IMR-90 (cell line): Measurements from ENCODE around the gene CPSF4. TPM values are rescaled to one million over a fixed set of nuclear protein-coding genes. Genes with fewer than 3 reads are reported as not detected.

Source experiments
- ATAC-seq: fragments of 200-7000 bp; cut with Tn5 transposase; 2 replicates; pipeline ENCODE4 v1.9.1; 2020; ENCODE audit warnings: low read depth, mild to moderate bottlenecking, moderate library complexity
- BruUV-seq: library from RNA; stranded (reverse); fragments of 400-500 nt; replicated peaks from 2 replicates; lab custom pipeline; 2021; lab: Mats Ljungman, UMichigan
- CTCF ChIA-PET: fragments of 300-600 bp; formaldehyde crosslinking; extraction: SDS; loops from one replicate; lab custom pipeline; 2021; ENCODE audit warnings: antibody characterized with exemption; lab: Yijun Ruan, JAX
- POLR2A ChIA-PET: fragments of 300-600 bp; sonication (Branson Sonifier 250); formaldehyde crosslinking; loops from one replicate; lab custom pipeline; 2022; ENCODE audit warnings: antibody characterized with exemption; ENCODE audit not compliant: unreplicated experiment; lab: Charles Lee
- DNase-seq: peaks from one replicate; pipeline ENCODE4 v3.0.0; 2013
- H2AFZ ChIP-seq: replicated peaks from 2 replicates; pipeline ENCODE3; 2013; ENCODE audit warnings: low read length, mild to moderate bottlenecking; ENCODE audit not compliant: poor library complexity
- H2AK5ac ChIP-seq: 2 replicates; pipeline ENCODE4 v1.6.1; 2013; ENCODE audit warnings: low read depth, low read length, inconsistent platforms
- H2AK9ac ChIP-seq: replicated peaks from 2 replicates; pipeline ENCODE3; 2013; ENCODE audit warnings: mild to moderate bottlenecking, low read depth, low read length, moderate library complexity; ENCODE audit not compliant: poor library complexity
- H2BK120ac ChIP-seq: 2 replicates; pipeline ENCODE4 v1.6.1; 2013; ENCODE audit warnings: low read depth, low read length, inconsistent platforms
- H2BK15ac ChIP-seq: 3 replicates; pipeline ENCODE4 v1.6.1; 2013; ENCODE audit warnings: low read depth, low read length, inconsistent platforms
- H2BK20ac ChIP-seq: 2 replicates; pipeline ENCODE4 v1.6.1; 2013; ENCODE audit warnings: low read depth, mild to moderate bottlenecking, inconsistent platforms, low read length, moderate library complexity
- H2BK5ac ChIP-seq: 2 replicates; pipeline ENCODE4 v1.6.1; 2013; ENCODE audit warnings: mild to moderate bottlenecking, low read depth, low read length, inconsistent platforms; ENCODE audit not compliant: poor library complexity, severe bottlenecking
- H3K14ac ChIP-seq: replicated peaks from 2 replicates; pipeline ENCODE4 v1.6.1; 2013; ENCODE audit warnings: low read depth, low read length, inconsistent platforms
- H3K18ac ChIP-seq: 2 replicates; pipeline ENCODE4 v1.6.1; 2013; ENCODE audit warnings: low read depth, low read length, control low read depth
- H3K23ac ChIP-seq: 2 replicates; pipeline ENCODE4 v1.6.1; 2013; ENCODE audit warnings: low read depth, low read length, inconsistent platforms
- H3K27ac ChIP-seq: 2 replicates; pipeline ENCODE4 v1.5.1; 2013; ENCODE audit warnings: mild to moderate bottlenecking, control low read depth, low read length; ENCODE audit not compliant: insufficient read depth
- H3K27me3 ChIP-seq: 2 replicates; pipeline ENCODE4 v1.6.1; 2013; ENCODE audit warnings: low read length; ENCODE audit not compliant: control insufficient read depth, insufficient read depth
- H3K36me3 ChIP-seq: 2 replicates; pipeline ENCODE4 v1.6.1; 2013; ENCODE audit warnings: low read length, mixed read lengths; ENCODE audit not compliant: control insufficient read depth, insufficient read depth
- H3K4ac ChIP-seq: 2 replicates; pipeline ENCODE4 v1.6.1; 2013; ENCODE audit warnings: low read depth, low read length, inconsistent platforms
- H3K4me1 ChIP-seq: 2 replicates; pipeline ENCODE4 v1.6.1; 2013; ENCODE audit warnings: low read length, mixed read lengths; ENCODE audit not compliant: control insufficient read depth, insufficient read depth
- H3K4me2 ChIP-seq: 2 replicates; pipeline ENCODE4 v1.6.1; 2013; ENCODE audit warnings: low read depth, mild to moderate bottlenecking, control low read depth, low read length, moderate library complexity
- H3K4me3 ChIP-seq: 2 replicates; pipeline ENCODE4 v1.5.1; 2013; ENCODE audit warnings: low read depth, mild to moderate bottlenecking, control low read depth, low read length, moderate library complexity; ENCODE audit not compliant: insufficient read depth
- H3K56ac ChIP-seq: 2 replicates; pipeline ENCODE4 v1.6.1; 2013; ENCODE audit warnings: low read length, inconsistent platforms; ENCODE audit not compliant: insufficient read depth; ENCODE audit errors: extremely low read depth
- H3K79me1 ChIP-seq, 2 experiments: 2 replicates each; pipeline ENCODE4 v1.6.1; 2013; ENCODE audit warnings: low read length in 2 of 2, inconsistent platforms in 1 of 2, low read depth in 1 of 2
- H3K9ac ChIP-seq: 2 replicates; pipeline ENCODE4 v1.6.1; 2013; ENCODE audit warnings: low read depth, low read length, control low read depth
- H3K9me1 ChIP-seq: 2 replicates; pipeline ENCODE4 v1.6.1; 2013; ENCODE audit warnings: low read length, inconsistent platforms; ENCODE audit not compliant: insufficient read depth
- H3K9me3 ChIP-seq: 2 replicates; pipeline ENCODE4 v1.6.1; 2013; ENCODE audit warnings: low read length; ENCODE audit not compliant: control insufficient read depth, insufficient read depth
- H4K20me1 ChIP-seq: 2 replicates; pipeline ENCODE4 v1.6.1; 2013; ENCODE audit warnings: low read length, inconsistent platforms; ENCODE audit not compliant: insufficient read depth
- H4K5ac ChIP-seq: 2 replicates; pipeline ENCODE4 v1.6.1; 2013; ENCODE audit warnings: mild to moderate bottlenecking, low read depth, low read length, control low read depth
- H4K8ac ChIP-seq, 2 experiments: 2 replicates each; pipeline ENCODE4 v1.6.1; 2013; ENCODE audit warnings: low read depth in 2 of 2, low read length in 2 of 2, control low read depth in 1 of 2, inconsistent platforms in 1 of 2
- H4K91ac ChIP-seq: 2 replicates; pipeline ENCODE4 v1.6.1; 2013; ENCODE audit warnings: low read depth, low read length, inconsistent platforms; ENCODE audit not compliant: insufficient read depth
- CHD1 ChIP-seq: IDR thresholded peaks from 2 replicates; pipeline ENCODE4 v1.6.1; 2012; ENCODE audit warnings: low read depth, low read length, improper control_type of control experiment
- FOS ChIP-seq: fragments of 150-350 bp; IDR thresholded peaks from 2 replicates; pipeline ENCODE4 v1.6.1; 2016; ENCODE audit warnings: low read depth, low read length
- MAFK ChIP-seq: IDR thresholded peaks from 2 replicates; pipeline ENCODE4 v1.6.1; 2012; ENCODE audit warnings: low read depth, low read length, improper control_type of control experiment
- MXI1 ChIP-seq: IDR thresholded peaks from 2 replicates; pipeline ENCODE4 v1.6.1; 2012; ENCODE audit warnings: low read depth, mild to moderate bottlenecking, low read length, moderate library complexity, borderline replicate concordance
- POLR2A ChIP-seq: IDR thresholded peaks from 2 replicates; pipeline ENCODE4 v1.6.1; 2012; ENCODE audit warnings: mild to moderate bottlenecking, low read depth, low read length
- RAD21 ChIP-seq: IDR thresholded peaks from 2 replicates; pipeline ENCODE4 v1.6.1; 2012; ENCODE audit warnings: low read length, improper control_type of control experiment
- RCOR1 ChIP-seq: IDR thresholded peaks from 2 replicates; pipeline ENCODE4 v1.6.1; 2012; ENCODE audit warnings: mild to moderate bottlenecking, low read length, improper control_type of control experiment; ENCODE audit not compliant: insufficient replicate concordance
- RFX5 ChIP-seq: IDR thresholded peaks from 2 replicates; pipeline ENCODE4 v1.8.0; 2012; ENCODE audit warnings: low read depth, mild to moderate bottlenecking, low read length, moderate library complexity
- USF2 ChIP-seq: fragments of 150-350 bp; IDR thresholded peaks from 2 replicates; pipeline ENCODE4 v1.6.1; 2017; ENCODE audit warnings: mild to moderate bottlenecking, antibody characterized with exemption, low read length, low read depth
- WGBS, 2 experiments: methylation state at CpG; one replicate each; pipeline versions ENCODE4 v1.1.5 to v1.1.7; 2013; ENCODE audit warnings: missing lambda C conversion rate in 2 of 2; ENCODE audit not compliant: insufficient read length in 1 of 2; ENCODE audit errors: extremely low coverage in 2 of 2; 5-methylcytosine and 5-hydroxymethylcytosine counted together
- dilution Hi-C: fragments of 300-500 bp; cut with HindIII; formaldehyde crosslinking; loops from one replicate; pipeline ENCODE4 v1.14.3; 2018; ENCODE audit warnings: low sequenced_read_pairs; ENCODE audit not compliant: unreplicated experiment
- in situ Hi-C: fragments of 300-500 bp; cut with MboI; formaldehyde crosslinking; loops from 3 replicates; pipeline ENCODE4 v1.14.3; 2019; ENCODE audit warnings: low sequenced_read_pairs, inconsistent platforms, mixed read lengths
- intact Hi-C: fragments of 100-400 bp; cut with micrococcal nuclease; formaldehyde crosslinking; loops from 2 replicates; pipeline ENCODE4 v1.10.0; 2022
- polyA plus RNA-seq, 3 experiments: library from polyadenylated mRNA; depleted of rRNA; stranded (reverse); fragments of >200 nt; gene quantifications; 2 replicates each; pipeline ENCODE4 v1.2.3, GENCODE V29; 2012; ENCODE audit warnings: low replicate concordance in 1 of 3
- total RNA-seq: library from RNA; depleted of rRNA; stranded (reverse); fragments of >200 nt; gene quantifications from 2 replicates; pipeline ENCODE4 v1.2.3, GENCODE V29; 2012
- TF ChIP-seq, protein P1 (sequence below): conservative IDR thresholded peaks from 2 replicates; pipeline ENCODE4 v1.5.1; 2012; ENCODE audit warnings: mild to moderate bottlenecking, low read depth, low read length, improper control_type of control experiment
- TF ChIP-seq, protein P2 (sequence below): fragments of 150-350 bp; IDR thresholded peaks from 2 replicates; pipeline ENCODE4 v1.6.1; 2016; ENCODE audit warnings: low read depth, mild to moderate bottlenecking, low read length, moderate library complexity, borderline replicate concordance

CPSF4 gene
- total and polyA plus RNA-seq, 2 of the 4 experiments (the other 2 are of a cell fraction), result 23.8 to 44.9 TPM

DNA sequence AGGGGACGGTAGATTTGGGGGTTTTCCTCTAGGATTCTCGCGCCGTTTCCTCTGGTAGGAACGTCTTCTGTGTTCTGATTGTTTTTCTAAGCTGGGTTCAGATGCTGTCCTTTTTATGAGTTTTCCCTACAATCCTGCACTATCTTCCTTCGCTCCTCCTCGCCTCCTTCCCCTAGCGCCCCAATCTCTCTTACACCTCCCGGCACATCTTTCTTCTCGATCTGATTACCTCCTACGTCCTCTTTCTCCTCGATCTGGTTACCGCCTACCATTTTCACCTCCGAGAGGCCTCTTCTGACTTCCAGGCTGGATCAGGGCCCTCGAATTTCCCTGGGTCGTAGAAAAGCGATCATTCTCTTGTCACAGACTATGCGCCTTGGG, 29.6 kb upstream of the CPSF4 start (continued):
- TF ChIP-seq, protein P1, sequence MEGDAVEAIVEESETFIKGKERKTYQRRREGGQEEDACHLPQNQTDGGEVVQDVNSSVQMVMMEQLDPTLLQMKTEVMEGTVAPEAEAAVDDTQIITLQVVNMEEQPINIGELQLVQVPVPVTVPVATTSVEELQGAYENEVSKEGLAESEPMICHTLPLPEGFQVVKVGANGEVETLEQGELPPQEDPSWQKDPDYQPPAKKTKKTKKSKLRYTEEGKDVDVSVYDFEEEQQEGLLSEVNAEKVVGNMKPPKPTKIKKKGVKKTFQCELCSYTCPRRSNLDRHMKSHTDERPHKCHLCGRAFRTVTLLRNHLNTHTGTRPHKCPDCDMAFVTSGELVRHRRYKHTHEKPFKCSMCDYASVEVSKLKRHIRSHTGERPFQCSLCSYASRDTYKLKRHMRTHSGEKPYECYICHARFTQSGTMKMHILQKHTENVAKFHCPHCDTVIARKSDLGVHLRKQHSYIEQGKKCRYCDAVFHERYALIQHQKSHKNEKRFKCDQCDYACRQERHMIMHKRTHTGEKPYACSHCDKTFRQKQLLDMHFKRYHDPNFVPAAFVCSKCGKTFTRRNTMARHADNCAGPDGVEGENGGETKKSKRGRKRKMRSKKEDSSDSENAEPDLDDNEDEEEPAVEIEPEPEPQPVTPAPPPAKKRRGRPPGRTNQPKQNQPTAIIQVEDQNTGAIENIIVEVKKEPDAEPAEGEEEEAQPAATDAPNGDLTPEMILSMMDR, result no peak
- TF ChIP-seq RAD21, result no peak

GRCh38 chr7:99409806-99410205, 28.9 kb upstream of the CPSF4 start:
- CTCF ChIA-PET, result no interaction called here
- POLR2A ChIA-PET, result no interaction called here
- TF ChIP-seq, protein P2, sequence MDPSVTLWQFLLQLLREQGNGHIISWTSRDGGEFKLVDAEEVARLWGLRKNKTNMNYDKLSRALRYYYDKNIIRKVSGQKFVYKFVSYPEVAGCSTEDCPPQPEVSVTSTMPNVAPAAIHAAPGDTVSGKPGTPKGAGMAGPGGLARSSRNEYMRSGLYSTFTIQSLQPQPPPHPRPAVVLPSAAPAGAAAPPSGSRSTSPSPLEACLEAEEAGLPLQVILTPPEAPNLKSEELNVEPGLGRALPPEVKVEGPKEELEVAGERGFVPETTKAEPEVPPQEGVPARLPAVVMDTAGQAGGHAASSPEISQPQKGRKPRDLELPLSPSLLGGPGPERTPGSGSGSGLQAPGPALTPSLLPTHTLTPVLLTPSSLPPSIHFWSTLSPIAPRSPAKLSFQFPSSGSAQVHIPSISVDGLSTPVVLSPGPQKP, result no peak
- TF ChIP-seq RFX5, result no peak
- no peak for TF ChIP-seq USF2
- TF ChIP-seq, protein P1, result no peak
- TF ChIP-seq MAFK, result no peak
- no peak for TF ChIP-seq FOS
- TF ChIP-seq CHD1, result no peak
- TF ChIP-seq RAD21, result no peak
- no peak for TF ChIP-seq MXI1
- no peak for TF ChIP-seq POLR2A
- TF ChIP-seq RCOR1, result no peak

More at GRCh38 chr7:99409806-99410205, 28.9 kb upstream of the CPSF4 start:
- peaks cover 4% of the 10 kb centered on the region; the same call in 1 of the 2 replicates for H3K4me1 ChIP-seq
- H4K8ac ChIP-seq, result no peak overlapping the region
- no peak overlapping the region for H4K91ac ChIP-seq
- H3K9me3 ChIP-seq, result no peaks in the 10 kb centered on the region
- H2AFZ ChIP-seq, result no peak overlapping the region
- H2BK20ac ChIP-seq, result no peak overlapping the region
- peaks cover 43% of the 10 kb centered on the region for H4K20me1 ChIP-seq
- peaks cover 28% of the 10 kb centered on the region for H3K36me3 ChIP-seq
- intact Hi-C loops, result no loop called here
- H3K14ac ChIP-seq, result no peak overlapping the region
- BruUV-seq, result no TSS peak
- in situ Hi-C loops, result no loop called here
- dilution Hi-C loops, result no loop called here
- H3K4me2 ChIP-seq, result peak overlapping the region; percentile 96
- no peak for ATAC-seq
- H3K79me1 ChIP-seq, result peaks cover 21 to 50% of the 10 kb centered on the region in 2 experiments
- no peak for DNase-seq
- WGBS, 2 experiments, result no CpG with 5 or more reads among the region's 3 CpGs
- no peak overlapping the region for H4K5ac ChIP-seq
- H3K18ac ChIP-seq, result no peak overlapping the region
- H3K9me1 ChIP-seq, result peaks cover 6% of the 10 kb centered on the region; the same call in 1 of the 2 replicates
- H2AK9ac ChIP-seq, result no peak overlapping the region
- no peaks in the 10 kb centered on the region for H3K27me3 ChIP-seq
- no peak overlapping the region for H3K27ac ChIP-seq
- H2BK15ac ChIP-seq, result no peak overlapping the region
- no peak overlapping the region for H3K4ac ChIP-seq
- H2AK5ac ChIP-seq, result no peak overlapping the region; the same call in 1 of the 2 replicates
- H2BK5ac ChIP-seq, result no peak overlapping the region
- no peak overlapping the region for H3K56ac ChIP-seq
- H3K4me3 ChIP-seq, result peak overlapping the region; percentile 57; the same call in 1 of the 2 replicates
- H3K23ac ChIP-seq, result 0 out of 2 replicates have a peak overlapping the region, but pooled peaks have one; percentile 20
- no peak overlapping the region for H2BK120ac ChIP-seq
- peak overlapping the region; percentile 98; the same call in 1 of the 2 replicates for H3K9ac ChIP-seq
